ENCODE measurements around the gene SMOC2.
"Not testable (repeated sequence)": the region's sequence is repeated elsewhere in the genome, so short reads cannot be mapped to it uniquely, and the experiment has no call there.

SMOC2 gene

GRCh38 chr6:168666699-168667427, 225.9 kb downstream of the SMOC2 start:
- no peak for DNase-seq (ENCODE audit: low read depth)
- H3K4me1 ChIP-seq (ENCODE audit: control insufficient read depth, insufficient read depth, low read length) = no peaks in the 10 kb centered on the region
- no peaks in the 10 kb centered on the region for H3K36me3 ChIP-seq (ENCODE audit: control insufficient read depth, insufficient read depth, low read length, severe bottlenecking)
- no peaks in the 10 kb centered on the region for H3K9me3 ChIP-seq (ENCODE audit: control insufficient read depth, low read length)
- H3K9ac ChIP-seq (ENCODE audit: low read length) = no peak overlapping the region
- H3K4me3 ChIP-seq (ENCODE audit: low read length) = no peak overlapping the region
- peaks cover 4% of the 10 kb centered on the region for H3K27me3 ChIP-seq (replicated peaks; ENCODE audit: control insufficient read depth, insufficient read depth, low read length)

- no peaks in the 10 kb centered on the region for H3K36me3 ChIP-seq (ENCODE audit: control insufficient read depth, insufficient read depth, low read length, severe bottlenecking)
- H3K9me3 ChIP-seq (ENCODE audit: control insufficient read depth, low read length) = no peaks in the 10 kb centered on the region
- no peak overlapping the region for H3K4me3 ChIP-seq (ENCODE audit: low read length)
- H3K9ac ChIP-seq (ENCODE audit: low read length) = no peak overlapping the region
- peaks cover 4% of the 10 kb centered on the region for H3K27me3 ChIP-seq (replicated peaks; ENCODE audit: control insufficient read depth, insufficient read depth, low read length)
- DNase-seq (ENCODE audit: low read depth) = no peak
- H3K4me1 ChIP-seq (ENCODE audit: control insufficient read depth, insufficient read depth, low read length) = no peaks in the 10 kb centered on the region
These were observed 226.4 kb downstream of the SMOC2 start for GRCh38 chr6:168667428-168667805.

GRCh38 chr6:168670401-168670985, 229.5 kb downstream of the SMOC2 start:
- no peaks in the 10 kb centered on the region for H3K9me3 ChIP-seq (ENCODE audit: control insufficient read depth, low read length)
- no peaks in the 10 kb centered on the region for H3K4me1 ChIP-seq (ENCODE audit: control insufficient read depth, insufficient read depth, low read length)
- no peak overlapping the region for H3K4me3 ChIP-seq (ENCODE audit: low read length)
- no peak for DNase-seq (ENCODE audit: low read depth)
- no peaks in the 10 kb centered on the region for H3K36me3 ChIP-seq (ENCODE audit: control insufficient read depth, insufficient read depth, low read length, severe bottlenecking)
- peaks cover 7% of the 10 kb centered on the region for H3K27me3 ChIP-seq (replicated peaks; ENCODE audit: control insufficient read depth, insufficient read depth, low read length)
- H3K9ac ChIP-seq (ENCODE audit: low read length) = no peak overlapping the region

GRCh38 chr6:168671028-168671862, 230.3 kb downstream of the SMOC2 start:
- Histone ChIP-seq H3K36me3 (ENCODE audit: control insufficient read depth, insufficient read depth, low read length, severe bottlenecking) (no peaks in the 10 kb centered on the region), H3K4me1 (ENCODE audit: control insufficient read depth, insufficient read depth, low read length) (no peaks in the 10 kb centered on the region), H3K4me3 (ENCODE audit: low read length) (no peak overlapping the region), H3K27me3 (replicated peaks; ENCODE audit: control insufficient read depth, insufficient read depth, low read length) (peaks cover 7% of the 10 kb centered on the region), H3K9me3 (ENCODE audit: control insufficient read depth, low read length) (no peaks in the 10 kb centered on the region), H3K9ac (ENCODE audit: low read length) (no peak overlapping the region)
- DNase-seq (ENCODE audit: low read depth) = no peak

- no peaks in the 10 kb centered on the region for H3K36me3 ChIP-seq (ENCODE audit: control insufficient read depth, insufficient read depth, low read length, severe bottlenecking)
- H3K4me1 ChIP-seq (ENCODE audit: control insufficient read depth, insufficient read depth, low read length) = no peaks in the 10 kb centered on the region
- no peak overlapping the region for H3K4me3 ChIP-seq (ENCODE audit: low read length)
- no peaks in the 10 kb centered on the region for H3K9me3 ChIP-seq (ENCODE audit: control insufficient read depth, low read length)
- H3K27me3 ChIP-seq (replicated peaks; ENCODE audit: control insufficient read depth, insufficient read depth, low read length) = peaks cover 7% of the 10 kb centered on the region
- DNase-seq (ENCODE audit: low read depth) = no peak
- H3K9ac ChIP-seq (ENCODE audit: low read length) = no peak overlapping the region
These were observed 231.0 kb downstream of the SMOC2 start for GRCh38 chr6:168671863-168672546.

GRCh38 chr6:168674595-168674994, 233.6 kb downstream of the SMOC2 start:
- DNase-seq (ENCODE audit: low read depth) = no peak
- Histone ChIP-seq H3K9me3 (ENCODE audit: control insufficient read depth, low read length) (no peaks in the 10 kb centered on the region), H3K27me3 (replicated peaks; ENCODE audit: control insufficient read depth, insufficient read depth, low read length) (peaks cover 7% of the 10 kb centered on the region), H3K4me3 (ENCODE audit: low read length) (no peak overlapping the region), H3K9ac (ENCODE audit: low read length) (no peak overlapping the region), H3K36me3 (ENCODE audit: control insufficient read depth, insufficient read depth, low read length, severe bottlenecking) (no peaks in the 10 kb centered on the region), H3K4me1 (ENCODE audit: control insufficient read depth, insufficient read depth, low read length) (no peaks in the 10 kb centered on the region)

GRCh38 chr6:168675375-168675774, 234.4 kb downstream of the SMOC2 start:
- H3K36me3 ChIP-seq (ENCODE audit: control insufficient read depth, insufficient read depth, low read length, severe bottlenecking) = no peaks in the 10 kb centered on the region
- no peak overlapping the region for H3K9ac ChIP-seq (ENCODE audit: low read length)
- H3K4me1 ChIP-seq (ENCODE audit: control insufficient read depth, insufficient read depth, low read length) = no peaks in the 10 kb centered on the region
- H3K27me3 ChIP-seq (replicated peaks; ENCODE audit: control insufficient read depth, insufficient read depth, low read length) = peaks cover 7% of the 10 kb centered on the region
- no peak overlapping the region for H3K4me3 ChIP-seq (ENCODE audit: low read length)
- DNase-seq (ENCODE audit: low read depth) = no peak
- H3K9me3 ChIP-seq (ENCODE audit: control insufficient read depth, low read length) = no peaks in the 10 kb centered on the region

GRCh38 chr6:168675933-168676551, 235.1 kb downstream of the SMOC2 start:
- H3K4me1 ChIP-seq (ENCODE audit: control insufficient read depth, insufficient read depth, low read length) = no peaks in the 10 kb centered on the region
- peaks cover 7% of the 10 kb centered on the region for H3K27me3 ChIP-seq (replicated peaks; ENCODE audit: control insufficient read depth, insufficient read depth, low read length)
- no peak overlapping the region for H3K4me3 ChIP-seq (ENCODE audit: low read length)
- H3K9me3 ChIP-seq (ENCODE audit: control insufficient read depth, low read length) = no peaks in the 10 kb centered on the region
- no peak for DNase-seq (ENCODE audit: low read depth)
- H3K9ac ChIP-seq (ENCODE audit: low read length) = no peak overlapping the region
- no peaks in the 10 kb centered on the region for H3K36me3 ChIP-seq (ENCODE audit: control insufficient read depth, insufficient read depth, low read length, severe bottlenecking)

GRCh38 chr6:168676552-168677322, 235.8 kb downstream of the SMOC2 start:
- Histone ChIP-seq H3K36me3 (ENCODE audit: control insufficient read depth, insufficient read depth, low read length, severe bottlenecking) (no peaks in the 10 kb centered on the region), H3K9ac (ENCODE audit: low read length) (no peak overlapping the region)
- no peak for DNase-seq (ENCODE audit: low read depth)

GRCh38 chr6:168677323-168677781, 236.4 kb downstream of the SMOC2 start:
- not testable (repeated sequence) for H3K27me3 ChIP-seq (replicated peaks; ENCODE audit: control insufficient read depth, insufficient read depth, low read length); H3K4me1 ChIP-seq (ENCODE audit: control insufficient read depth, insufficient read depth, low read length); H3K4me3 ChIP-seq (ENCODE audit: low read length); H3K9me3 ChIP-seq (ENCODE audit: control insufficient read depth, low read length); DNase-seq (ENCODE audit: low read depth); H3K9ac ChIP-seq (ENCODE audit: low read length); H3K36me3 ChIP-seq (ENCODE audit: control insufficient read depth, insufficient read depth, low read length, severe bottlenecking)

More at GRCh38 chr6:168676552-168677322, 235.8 kb downstream of the SMOC2 start:
- H3K9me3 ChIP-seq (ENCODE audit: control insufficient read depth, low read length) = no peaks in the 10 kb centered on the region
- no peak overlapping the region for H3K4me3 ChIP-seq (ENCODE audit: low read length)
- no peaks in the 10 kb centered on the region for H3K4me1 ChIP-seq (ENCODE audit: control insufficient read depth, insufficient read depth, low read length)
- H3K27me3 ChIP-seq (replicated peaks; ENCODE audit: control insufficient read depth, insufficient read depth, low read length) = peaks cover 5% of the 10 kb centered on the region
